GM21515 (cell line): ENCODE data around the gene EPX.
"Not testable (repeated sequence)": the region's sequence is repeated elsewhere in the genome, so short reads cannot be mapped to it uniquely, and the experiment has no call there.

Experiments
- ATAC-seq: cut with Tn5 transposase; IDR thresholded peaks from one replicate; pipeline ENCODE4 v1.9.1; 2021; ENCODE audit not compliant: unreplicated experiment

Gene EPX

GRCh38 chr17:58192612-58193011 is at the start of gene EPX:
TSS of gene EPX (plus strand) at chr17:58192726. CDS start at chr17:58192847, 121 bp downstream.
- ATAC-seq: no peak

- not testable (repeated sequence) for ATAC-seq
These were observed 49.2 kb upstream of the EPX start for GRCh38 chr17:58143335-58143734.

- ATAC-seq: no peak
These were observed 47.7 kb upstream of the EPX start for GRCh38 chr17:58144801-58145200.

GRCh38 chr17:58147930-58148434 is 44.5 kb upstream of the EPX start, which contains the start of gene OR4D1:
TSS of gene OR4D1 (plus strand) at chr17:58148384. CDS start at chr17:58155154, 6,770 bp downstream.
- ATAC-seq: no peak

GRCh38 chr17:58148609-58149008 is 43.9 kb upstream of the EPX start:
- no peak for ATAC-seq

GRCh38 chr17:58150394-58150793 is 42.1 kb upstream of the EPX start:
- ATAC-seq: no peak

- ATAC-seq: no peak
These were observed 39.5 kb upstream of the EPX start for GRCh38 chr17:58153046-58153445.

GRCh38 chr17:58153671-58154070 is 38.9 kb upstream of the EPX start:
- no peak for ATAC-seq

GRCh38 chr17:58156839-58157803 is 35.4 kb upstream of the EPX start:
- ATAC-seq: no peak

GRCh38 chr17:58158181-58158580 is 34.3 kb upstream of the EPX start:
- no peak for ATAC-seq

- no peak for ATAC-seq
These were observed 31.0 kb upstream of the EPX start for GRCh38 chr17:58161566-58161965.

GRCh38 chr17:58165981-58166380 is 26.5 kb upstream of the EPX start:
- no peak for ATAC-seq

GRCh38 chr17:58166682-58167081 is 25.8 kb upstream of the EPX start, which contains the start of gene OR4D2:
TSS of gene OR4D2 (plus strand) at chr17:58166982. CDS start at chr17:58169656, 2,674 bp downstream.
- ATAC-seq: no peak

- ATAC-seq: no peak
These were observed 21.9 kb upstream of the EPX start for GRCh38 chr17:58170622-58171021.

GRCh38 chr17:58172369-58173071 is 20.0 kb upstream of the EPX start:
- ATAC-seq: no peak

- ATAC-seq: no peak
These were observed 17.7 kb upstream of the EPX start for GRCh38 chr17:58174871-58175270.

GRCh38 chr17:58176200-58176599 is 16.3 kb upstream of the EPX start:
- no peak for ATAC-seq

- ATAC-seq: no peak
These were observed 10.7 kb upstream of the EPX start for GRCh38 chr17:58181796-58182195.

- no peak for ATAC-seq
These were observed 9.0 kb upstream of the EPX start for GRCh38 chr17:58183514-58183913.

- ATAC-seq: no peak
These were observed 8.1 kb upstream of the EPX start for GRCh38 chr17:58184308-58184985.
